Mucosa of descending colon (tissue), 3 donors: ENCODE measurements around the gene SYNGR3. TPM values are rescaled to one million over a fixed set of nuclear protein-coding genes. Genes with fewer than 3 reads are reported as not detected.

ENCODE experiments used
- ATAC-seq: fragments of 200-7000 bp; cut with Tn5 transposase; one replicate; pipeline ENCODE4 v1.9.1; 2020; ENCODE audit warnings: mild to moderate bottlenecking, moderate library complexity
- DNase-seq, 3 donors: peaks; one replicate each; pipeline ENCODE4 v3.0.0-alpha.2; 2020
- H3K36me3 ChIP-seq: fragments of 200-600 bp; one replicate; pipeline ENCODE4 v1.8.0; 2021; ENCODE audit warnings: low read depth, mild to moderate bottlenecking
- H3K4me1 ChIP-seq: fragments of 200-600 bp; one replicate; pipeline ENCODE4 v1.8.0; 2021; ENCODE audit warnings: low read depth, mild to moderate bottlenecking
- H3K4me3 ChIP-seq: fragments of 200-600 bp; one replicate; pipeline ENCODE4 v1.8.0; 2021; ENCODE audit warnings: mild to moderate bottlenecking
- H3K9me3 ChIP-seq: fragments of 200-600 bp; one replicate; pipeline ENCODE4 v1.8.0; 2021; ENCODE audit warnings: mild to moderate bottlenecking
- intact Hi-C, 2 donors: fragments of 100-400 bp; cut with DNase I in 1 of 2; cut with micrococcal nuclease in 1 of 2; formaldehyde crosslinking; loops; one replicate each; pipeline versions ENCODE4 v1.11.0 to v1.11.1; 2022; cut with DNase I, micrococcal nuclease
- total RNA-seq, 3 donors: library from RNA; stranded (reverse); fragmentation: NEBNext Ultra II Directional in 2 of 3; extraction: Animal tissue kit (Norgen Biotek cat#: 25700) in 2 of 3; gene quantifications; one replicate each; pipeline versions ENCODE4 v1.2.1 to v1.2.4, GENCODE V29; 2021 to 2023
- TF ChIP-seq, protein P1 (sequence below): fragments of 200-600 bp; IDR thresholded peaks from one replicate; pipeline ENCODE4 v1.8.0; 2022; ENCODE audit warnings: antibody characterized with exemption, mild to moderate bottlenecking
- donor health status: DM: no; HTN: no; CAD: no; lungs with moderate emphysema.
- donor health status: DM: no; HTN: no; CAD: no.
- donor health status: DM: no; HTN: yes; CAD: no.

Gene SYNGR3
- total RNA-seq, 3 donors from 2014 or later, result 1.3 to 7.9 (median 1.5) TPM

DNA sequence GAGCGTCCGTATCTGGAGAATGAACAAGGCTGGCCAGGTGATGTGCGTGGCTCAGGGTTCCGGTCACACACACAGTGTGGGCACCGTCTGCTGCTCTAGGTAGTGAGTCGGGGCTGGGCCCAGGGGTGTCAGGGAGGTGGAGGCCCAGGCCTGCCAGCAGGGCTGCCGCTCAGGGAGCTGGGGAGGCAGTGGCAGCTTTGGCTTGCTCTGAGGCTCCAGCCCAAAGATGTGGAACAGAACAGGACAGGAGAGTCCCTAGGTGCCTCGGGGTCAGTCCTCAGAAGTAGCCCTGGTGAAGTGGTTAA is 13.6 kb upstream of the SYNGR3 start:
- intact Hi-C loops, result no loop called here
- TF ChIP-seq, protein P1, sequence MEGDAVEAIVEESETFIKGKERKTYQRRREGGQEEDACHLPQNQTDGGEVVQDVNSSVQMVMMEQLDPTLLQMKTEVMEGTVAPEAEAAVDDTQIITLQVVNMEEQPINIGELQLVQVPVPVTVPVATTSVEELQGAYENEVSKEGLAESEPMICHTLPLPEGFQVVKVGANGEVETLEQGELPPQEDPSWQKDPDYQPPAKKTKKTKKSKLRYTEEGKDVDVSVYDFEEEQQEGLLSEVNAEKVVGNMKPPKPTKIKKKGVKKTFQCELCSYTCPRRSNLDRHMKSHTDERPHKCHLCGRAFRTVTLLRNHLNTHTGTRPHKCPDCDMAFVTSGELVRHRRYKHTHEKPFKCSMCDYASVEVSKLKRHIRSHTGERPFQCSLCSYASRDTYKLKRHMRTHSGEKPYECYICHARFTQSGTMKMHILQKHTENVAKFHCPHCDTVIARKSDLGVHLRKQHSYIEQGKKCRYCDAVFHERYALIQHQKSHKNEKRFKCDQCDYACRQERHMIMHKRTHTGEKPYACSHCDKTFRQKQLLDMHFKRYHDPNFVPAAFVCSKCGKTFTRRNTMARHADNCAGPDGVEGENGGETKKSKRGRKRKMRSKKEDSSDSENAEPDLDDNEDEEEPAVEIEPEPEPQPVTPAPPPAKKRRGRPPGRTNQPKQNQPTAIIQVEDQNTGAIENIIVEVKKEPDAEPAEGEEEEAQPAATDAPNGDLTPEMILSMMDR, result no peak
- ATAC-seq, result no peak
- H3K9me3 ChIP-seq, result no peaks in the 10 kb centered on the region
- H3K4me3 ChIP-seq, result no peak overlapping the region
- peaks cover 26% of the 10 kb centered on the region for H3K4me1 ChIP-seq
- no peaks in the 10 kb centered on the region for H3K36me3 ChIP-seq
- DNase-seq, result peak in 1 of 3 donors; percentile 24

DNA sequence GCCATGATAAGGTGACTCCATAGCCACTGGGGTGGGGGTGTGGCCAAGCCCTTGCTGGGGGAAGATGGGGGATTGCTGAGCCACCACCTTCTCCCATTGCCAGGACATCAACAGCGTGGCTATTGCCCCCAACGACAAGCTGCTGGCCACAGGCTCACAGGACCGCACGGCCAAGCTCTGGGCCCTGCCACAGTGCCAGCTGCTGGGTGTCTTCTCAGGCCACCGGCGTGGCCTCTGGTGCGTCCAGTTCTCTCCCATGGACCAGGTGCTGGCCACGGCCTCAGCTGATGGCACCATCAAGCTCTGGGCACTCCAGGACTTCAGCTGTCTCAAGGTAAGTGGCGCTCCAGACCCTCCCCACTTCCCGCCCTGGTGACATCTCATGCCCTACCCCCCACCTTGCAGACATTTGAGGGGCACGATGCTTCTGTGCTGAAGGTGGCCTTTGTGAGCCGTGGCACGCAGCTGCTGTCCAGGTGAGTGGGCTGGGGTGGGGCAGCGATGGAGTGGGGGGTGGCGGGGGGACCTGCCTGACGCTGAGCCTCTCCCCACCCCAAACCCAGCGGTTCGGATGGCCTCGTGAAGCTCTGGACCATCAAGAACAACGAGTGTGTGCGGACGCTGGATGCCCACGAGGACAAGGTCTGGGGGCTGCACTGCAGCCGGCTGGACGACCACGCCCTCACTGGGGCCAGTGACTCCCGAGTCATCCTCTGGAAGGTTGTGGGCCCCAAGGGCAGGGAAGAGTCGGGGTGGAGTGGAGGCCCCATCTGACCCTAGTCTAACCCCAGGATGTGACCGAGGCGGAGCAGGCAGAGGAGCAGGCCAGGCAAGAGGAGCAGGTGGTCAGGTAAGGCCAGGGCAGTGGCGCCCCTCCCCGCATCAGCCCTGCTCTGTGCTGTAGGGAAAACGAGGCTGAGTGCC is 12.6 kb upstream of the SYNGR3 start:
- TF ChIP-seq, protein P1, result no peak
- intact Hi-C loops, result no loop called here
- no peaks in the 10 kb centered on the region for H3K36me3 ChIP-seq
- no peak overlapping the region for H3K4me3 ChIP-seq
- no peaks in the 10 kb centered on the region for H3K9me3 ChIP-seq
- DNase-seq, result no peak
- H3K4me1 ChIP-seq, result peaks cover 33% of the 10 kb centered on the region
- no peak for ATAC-seq

DNA sequence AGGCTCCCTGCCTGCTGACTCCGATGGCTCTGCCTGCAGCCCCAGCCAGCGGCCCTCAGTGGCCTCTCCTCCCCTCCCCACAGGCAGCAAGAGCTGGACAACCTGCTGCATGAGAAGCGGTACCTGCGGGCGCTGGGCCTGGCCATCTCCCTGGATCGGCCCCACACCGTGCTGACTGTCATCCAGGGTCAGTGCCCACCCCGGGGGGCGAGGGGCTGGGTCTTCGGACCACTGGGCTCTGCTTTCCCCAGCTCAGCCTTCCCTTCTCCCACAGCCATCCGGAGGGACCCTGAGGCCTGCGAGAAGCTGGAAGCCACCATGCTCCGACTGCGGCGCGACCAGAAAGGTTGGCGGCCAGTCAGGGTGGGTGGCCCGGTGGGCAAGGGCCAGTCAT is 11.9 kb upstream of the SYNGR3 start:
- no peak for ATAC-seq
- no peak for DNase-seq
- intact Hi-C loops, result no loop called here
- Histone ChIP-seq H3K4me1 (peaks cover 35% of the 10 kb centered on the region), H3K4me3 (no peak overlapping the region), H3K36me3 (no peaks in the 10 kb centered on the region), H3K9me3 (no peaks in the 10 kb centered on the region)
- TF ChIP-seq, protein P1, result no peak

- TF ChIP-seq, protein P1, result no peak
- H3K4me3 ChIP-seq, result no peak overlapping the region
- H3K4me1 ChIP-seq, result peaks cover 37% of the 10 kb centered on the region
- no peaks in the 10 kb centered on the region for H3K9me3 ChIP-seq
- no peaks in the 10 kb centered on the region for H3K36me3 ChIP-seq
- intact Hi-C loops, result no loop called here
- ATAC-seq (no peak), DNase-seq (peak in 2 of 3 donors; percentile 51 to 71)
Observed at GRCh38 chr16:1978476-1979120, 11.2 kb upstream of the SYNGR3 start.

- no peaks in the 10 kb centered on the region for H3K36me3 ChIP-seq
- ATAC-seq (peak; percentile 66), DNase-seq (peak; percentile 93 to 95 (median 93))
- no peaks in the 10 kb centered on the region for H3K9me3 ChIP-seq
- intact Hi-C loops, result no loop called here
- TF ChIP-seq, protein P1, result no peak
- H3K4me3 ChIP-seq, result no peak overlapping the region
- H3K4me1 ChIP-seq, result peaks cover 38% of the 10 kb centered on the region
Observed at GRCh38 chr16:1979271-1980029, 10.3 kb upstream of the SYNGR3 start.
